Activated T-cell treated with anti-CD3 and anti-CD28 coated beads, Interleukin-2, amount 50 U/mL, for 48 hours (primary cell): ENCODE data around the gene UFSP1.

Source experiments
- DNase-seq, 2 experiments: peaks; one replicate each; pipeline ENCODE4 v3.0.0-alpha.2; 2020

The UFSP1 gene

GRCh38 chr7:100880645-100881044, 8.9 kb downstream of the UFSP1 start:
- DNase-seq = no peak

- DNase-seq = no peak
Observed at GRCh38 chr7:100879685-100880261, 9.7 kb downstream of the UFSP1 start.

GRCh38 chr7:100878685-100879084, 10.8 kb downstream of the UFSP1 start:
- DNase-seq = no peak

- no peak for DNase-seq
Observed at GRCh38 chr7:100878013-100878412, 11.5 kb downstream of the UFSP1 start.

GRCh38 chr7:100875356-100875751, 14.2 kb downstream of the UFSP1 start:
- DNase-seq = peak in 1 of 2 experiments; percentile 65

- peak; percentile 99 to 100 for DNase-seq
Observed at GRCh38 chr7:100874577-100875355, 14.7 kb downstream of the UFSP1 start, which contains the start of gene SRRT. Gene SRRT, plus strand, starts transcription at chr7:100875103. Its CDS starts 488 bp downstream, at chr7:100875591.

- no peak for DNase-seq
Observed at GRCh38 chr7:100874300-100874576, 15.3 kb downstream of the UFSP1 start.

- no peak for DNase-seq
Observed at GRCh38 chr7:100873599-100874299, 15.8 kb downstream of the UFSP1 start.

GRCh38 chr7:100867776-100868485, 21.6 kb downstream of the UFSP1 start:
- no peak for DNase-seq

GRCh38 chr7:100867040-100867775, 22.3 kb downstream of the UFSP1 start, which contains the start of gene TRIP6:
Gene TRIP6, plus strand, starts transcription at chr7:100867387. Its CDS starts 111 bp downstream, at chr7:100867498.
- peak; percentile 81 for DNase-seq

GRCh38 chr7:100866729-100867039, 22.8 kb downstream of the UFSP1 start:
- no peak for DNase-seq

- peak; percentile 54 to 65 for DNase-seq
Observed at GRCh38 chr7:100865938-100866728, 23.4 kb downstream of the UFSP1 start.

GRCh38 chr7:100865372-100865911, 24.1 kb downstream of the UFSP1 start:
- DNase-seq = no peak

- no peak for DNase-seq
Observed at GRCh38 chr7:100864263-100864845, 25.2 kb downstream of the UFSP1 start.

GRCh38 chr7:100863406-100863950, 26.0 kb downstream of the UFSP1 start:
- no peak for DNase-seq

GRCh38 chr7:100861616-100861985, 27.9 kb downstream of the UFSP1 start:
- no peak for DNase-seq

GRCh38 chr7:100860702-100861615, 28.6 kb downstream of the UFSP1 start:
- no peak for DNase-seq

- no peak for DNase-seq
Observed at GRCh38 chr7:100859856-100860255, 29.7 kb downstream of the UFSP1 start.

- no peak for DNase-seq
Observed at GRCh38 chr7:100856871-100857282, 32.6 kb downstream of the UFSP1 start.

- DNase-seq = no peak
Observed at GRCh38 chr7:100855515-100855914, 34.0 kb downstream of the UFSP1 start.
